GM19240 (cell line): ENCODE data around the gene R3HDM4.
"Not testable (repeated sequence)": the region's sequence is repeated elsewhere in the genome, so short reads cannot be mapped to it uniquely, and the experiment has no call there.

Experiments
- DNase-seq: peaks from one replicate; pipeline ENCODE4 v3.0.0; 2011; ENCODE audit warnings: low spot score; ENCODE audit not compliant: insufficient read length

Gene R3HDM4

GRCh38 chr19:913080-913748 is at the start of gene R3HDM4:
Gene R3HDM4 (minus strand): TSS chr19:913219. CDS start chr19:913157, 62 bp downstream.
- DNase-seq = peak; percentile 93

- DNase-seq = no peak
Measured at GRCh38 chr19:961866-962620, 49.0 kb upstream of the R3HDM4 start.

GRCh38 chr19:960601-960938 is 47.6 kb upstream of the R3HDM4 start:
- DNase-seq = no peak

- DNase-seq = no peak
Measured at GRCh38 chr19:960020-960419, 47.0 kb upstream of the R3HDM4 start.

GRCh38 chr19:958967-959855 is 46.2 kb upstream of the R3HDM4 start:
- no peak for DNase-seq

- DNase-seq = not testable (repeated sequence)
Measured at GRCh38 chr19:957578-957977, 44.6 kb upstream of the R3HDM4 start.

GRCh38 chr19:956766-957440 is 43.9 kb upstream of the R3HDM4 start:
- DNase-seq = no peak

- DNase-seq = no peak
Measured at GRCh38 chr19:955803-956765, 43.1 kb upstream of the R3HDM4 start.

GRCh38 chr19:954672-955494 is 41.9 kb upstream of the R3HDM4 start:
- DNase-seq = peak; percentile 85

GRCh38 chr19:954272-954671 is 41.3 kb upstream of the R3HDM4 start:
- no peak for DNase-seq

GRCh38 chr19:953445-954271 is 40.6 kb upstream of the R3HDM4 start:
- DNase-seq = no peak

- no peak for DNase-seq
Measured at GRCh38 chr19:952680-953444, 39.8 kb upstream of the R3HDM4 start.

GRCh38 chr19:952049-952679 is 39.1 kb upstream of the R3HDM4 start:
- no peak for DNase-seq

- DNase-seq = no peak
Measured at GRCh38 chr19:950352-951066, 37.5 kb upstream of the R3HDM4 start.

- no peak for DNase-seq
Measured at GRCh38 chr19:948842-949496, 36.0 kb upstream of the R3HDM4 start.
